ENCODE measurements around the gene LTK.

Gene LTK

DNA sequence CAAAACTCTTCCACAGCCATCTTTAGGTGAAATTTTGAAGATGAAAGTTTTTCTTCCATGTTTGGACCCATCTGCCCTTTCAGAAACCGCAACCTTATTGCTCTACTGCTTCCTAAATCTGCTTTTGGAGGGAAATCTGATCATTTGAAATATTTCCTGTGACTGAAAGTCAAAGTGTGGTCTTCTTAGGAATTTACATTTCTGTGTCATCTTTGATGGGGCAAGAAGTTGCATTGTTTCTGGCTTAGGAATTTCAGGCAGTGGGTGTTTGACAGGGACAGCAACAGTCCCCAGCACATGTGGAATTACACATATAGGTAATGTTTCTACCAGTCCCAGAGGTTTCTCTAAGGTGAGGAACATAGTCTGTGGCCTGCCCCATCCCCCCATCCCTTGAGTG lies 40.1 kb upstream of the LTK start:
- in situ Hi-C loops (cut with MboI; ENCODE audit: low pct_unique_long_range_greater_than_20kb, low sequenced_read_pairs, unreplicated experiment): no loop called here
- DNase-seq (ENCODE audit: low spot score): no peak
- TF ChIP-seq, protein P1, sequence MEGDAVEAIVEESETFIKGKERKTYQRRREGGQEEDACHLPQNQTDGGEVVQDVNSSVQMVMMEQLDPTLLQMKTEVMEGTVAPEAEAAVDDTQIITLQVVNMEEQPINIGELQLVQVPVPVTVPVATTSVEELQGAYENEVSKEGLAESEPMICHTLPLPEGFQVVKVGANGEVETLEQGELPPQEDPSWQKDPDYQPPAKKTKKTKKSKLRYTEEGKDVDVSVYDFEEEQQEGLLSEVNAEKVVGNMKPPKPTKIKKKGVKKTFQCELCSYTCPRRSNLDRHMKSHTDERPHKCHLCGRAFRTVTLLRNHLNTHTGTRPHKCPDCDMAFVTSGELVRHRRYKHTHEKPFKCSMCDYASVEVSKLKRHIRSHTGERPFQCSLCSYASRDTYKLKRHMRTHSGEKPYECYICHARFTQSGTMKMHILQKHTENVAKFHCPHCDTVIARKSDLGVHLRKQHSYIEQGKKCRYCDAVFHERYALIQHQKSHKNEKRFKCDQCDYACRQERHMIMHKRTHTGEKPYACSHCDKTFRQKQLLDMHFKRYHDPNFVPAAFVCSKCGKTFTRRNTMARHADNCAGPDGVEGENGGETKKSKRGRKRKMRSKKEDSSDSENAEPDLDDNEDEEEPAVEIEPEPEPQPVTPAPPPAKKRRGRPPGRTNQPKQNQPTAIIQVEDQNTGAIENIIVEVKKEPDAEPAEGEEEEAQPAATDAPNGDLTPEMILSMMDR (IDR thresholded peaks at IDR 0.05; ENCODE audit: extremely low read depth, insufficient read depth, missing control alignments): no peak

DNA sequence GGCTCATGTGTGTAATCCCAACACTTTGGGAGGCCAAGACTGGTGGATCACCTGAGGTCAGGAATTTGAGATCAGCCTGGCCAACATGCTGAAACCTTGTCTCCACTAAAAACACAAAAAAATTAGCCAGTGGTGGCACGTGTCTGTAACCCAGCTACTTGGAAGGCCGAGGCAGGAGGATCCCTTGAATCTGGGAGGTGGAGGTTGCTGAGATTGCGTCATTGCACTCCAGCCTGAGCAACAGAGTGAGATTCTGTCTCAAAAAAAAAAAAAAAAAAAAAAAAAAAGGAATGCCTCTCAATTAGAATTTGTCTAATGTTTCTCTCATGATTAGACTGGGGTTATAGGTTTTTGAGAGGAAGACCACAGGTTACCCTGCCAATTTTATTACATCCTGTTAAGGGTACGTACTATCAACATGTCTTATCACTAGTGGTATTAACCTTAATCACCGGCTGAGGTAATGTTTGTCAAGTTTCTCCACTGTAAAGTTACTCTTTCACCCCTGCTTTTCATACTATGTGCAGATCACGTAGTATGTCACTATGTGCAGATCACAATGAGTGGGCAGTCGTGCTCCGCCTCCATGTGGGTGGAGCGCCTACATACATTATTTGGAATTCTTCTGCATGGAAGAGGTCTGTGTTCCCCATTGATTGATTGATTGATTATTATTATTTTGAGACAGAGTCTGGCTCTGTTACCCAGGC lies 36.6 kb upstream of the LTK start:
- DNase-seq (ENCODE audit: low spot score): no peak
- in situ Hi-C loops (cut with MboI; ENCODE audit: low pct_unique_long_range_greater_than_20kb, low sequenced_read_pairs, unreplicated experiment): no loop called here
- TF ChIP-seq, protein P1 (IDR thresholded peaks at IDR 0.05; ENCODE audit: extremely low read depth, insufficient read depth, missing control alignments): no peak

DNA sequence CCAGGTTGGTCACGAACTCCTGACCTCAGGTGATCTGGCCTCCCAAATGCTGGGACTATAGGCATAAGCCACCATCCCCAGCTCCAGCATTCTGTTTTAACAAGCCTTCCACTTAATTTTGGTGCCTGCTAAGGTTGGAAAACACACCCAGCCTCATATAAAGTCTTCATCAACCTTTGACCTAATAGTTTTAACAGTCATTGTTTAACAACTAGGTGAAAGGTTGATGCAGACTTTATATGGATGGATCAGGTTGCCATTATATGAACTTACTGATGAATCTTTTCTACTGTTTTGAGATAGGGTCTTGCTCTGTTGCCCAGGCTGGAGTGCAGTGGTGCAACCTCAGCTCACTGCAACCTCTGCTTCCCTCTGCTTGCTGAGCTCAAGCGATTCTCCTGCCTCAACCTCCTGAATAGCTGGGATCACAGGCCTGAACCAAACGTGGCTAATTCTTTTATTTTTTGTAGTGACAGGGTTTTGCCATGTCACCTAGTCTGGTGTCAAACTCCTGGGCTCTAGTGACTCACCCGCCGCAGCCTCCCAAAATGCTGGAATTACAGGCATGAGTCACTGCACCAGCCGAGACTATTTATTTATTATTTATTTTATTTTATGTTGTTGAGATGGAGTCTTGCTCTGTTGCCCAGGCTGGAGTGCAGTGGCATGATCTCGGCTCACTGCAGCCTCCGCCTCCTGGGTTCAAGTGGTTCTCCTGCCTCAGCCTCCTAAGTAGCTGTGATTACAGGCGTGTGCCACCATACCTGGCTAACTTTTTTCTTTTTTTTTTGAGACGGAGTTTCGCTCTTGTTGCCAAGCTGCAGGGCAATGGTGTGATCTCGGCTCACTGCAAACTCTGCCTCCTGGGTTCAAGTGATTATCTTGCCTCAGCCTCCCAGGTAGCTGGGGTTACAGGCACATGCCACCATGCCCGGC lies 33.5 kb upstream of the LTK start:
- TF ChIP-seq, protein P1 (IDR thresholded peaks at IDR 0.05; ENCODE audit: extremely low read depth, insufficient read depth, missing control alignments): no peak
- no peak for DNase-seq (ENCODE audit: low spot score)
- in situ Hi-C loops (cut with MboI; ENCODE audit: low pct_unique_long_range_greater_than_20kb, low sequenced_read_pairs, unreplicated experiment): no loop called here

DNA sequence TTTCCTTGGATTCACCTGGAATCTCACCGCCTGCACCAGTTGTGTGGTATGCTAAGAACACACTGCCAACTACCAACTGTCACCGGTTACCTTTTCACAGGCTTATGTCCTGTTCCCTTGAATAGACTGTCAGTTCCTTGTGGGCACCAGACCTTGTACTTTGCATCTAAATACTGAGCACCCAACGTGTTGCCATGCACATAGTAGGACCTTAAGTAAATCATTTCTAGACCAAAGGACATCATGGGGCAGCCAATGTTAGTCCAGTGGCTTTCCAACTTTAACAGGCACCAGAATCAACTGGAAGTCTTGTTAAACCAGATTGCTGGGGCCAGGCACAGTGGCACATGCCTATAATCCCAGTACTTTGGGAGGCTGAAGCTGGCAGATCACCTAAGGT lies 31.6 kb upstream of the LTK start:
- in situ Hi-C loops (cut with MboI; ENCODE audit: low pct_unique_long_range_greater_than_20kb, low sequenced_read_pairs, unreplicated experiment): no loop called here
- TF ChIP-seq, protein P1 (IDR thresholded peaks at IDR 0.05; ENCODE audit: extremely low read depth, insufficient read depth, missing control alignments): no peak

DNA sequence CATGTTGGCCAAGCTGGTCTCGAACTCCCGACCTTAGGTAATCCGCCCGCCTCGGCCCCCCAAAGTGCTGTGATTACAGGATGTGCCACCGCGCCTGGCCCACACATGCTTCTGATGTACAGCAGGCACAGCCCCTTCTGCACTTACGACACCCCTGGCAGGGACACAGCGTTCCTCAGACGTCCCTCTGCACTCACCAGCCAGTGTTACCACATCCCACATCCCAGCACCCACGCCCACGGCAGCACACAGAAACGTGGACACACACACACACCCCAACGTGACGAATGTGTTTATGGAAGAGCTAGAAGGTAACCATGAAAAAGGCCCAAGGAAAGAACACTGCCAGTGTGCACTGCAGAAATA lies 31.0 kb upstream of the LTK start:
- in situ Hi-C loops (cut with MboI; ENCODE audit: low pct_unique_long_range_greater_than_20kb, low sequenced_read_pairs, unreplicated experiment): no loop called here

More for the DNA sequence above, 31.6 kb upstream of the LTK start:
- no peak for DNase-seq (ENCODE audit: low spot score)

DNA sequence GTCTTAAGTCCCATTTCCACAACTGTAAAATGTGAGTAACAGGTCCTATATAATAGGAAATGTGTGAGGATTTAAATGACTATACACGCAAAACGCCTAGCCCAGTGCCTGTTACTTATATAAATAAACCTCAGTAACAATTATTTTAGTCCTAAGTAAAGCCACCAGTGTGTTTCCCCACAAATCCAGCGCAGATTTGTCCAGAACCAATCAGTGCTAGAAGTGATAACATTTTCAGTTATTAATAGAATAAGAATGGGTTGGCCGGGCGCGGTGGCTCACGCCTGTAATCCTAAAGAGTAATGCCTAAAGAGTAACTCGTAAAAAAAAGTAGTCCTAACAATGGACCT lies 29.9 kb upstream of the LTK start:
- TF ChIP-seq, protein P1 (IDR thresholded peaks at IDR 0.05; ENCODE audit: extremely low read depth, insufficient read depth, missing control alignments): no peak
- no peak for DNase-seq (ENCODE audit: low spot score)
- in situ Hi-C loops (cut with MboI; ENCODE audit: low pct_unique_long_range_greater_than_20kb, low sequenced_read_pairs, unreplicated experiment): no loop called here

More for the DNA sequence above, 31.0 kb upstream of the LTK start:
- DNase-seq (ENCODE audit: low spot score): no peak
- TF ChIP-seq, protein P1 (IDR thresholded peaks at IDR 0.05; ENCODE audit: extremely low read depth, insufficient read depth, missing control alignments): no peak
